Osteoblast (primary cell): ENCODE data around the gene PTGR1. TPM values are rescaled to one million over a fixed set of nuclear protein-coding genes. Genes with fewer than 3 reads are reported as not detected.

ENCODE experiments used
- DNase-seq: peaks from one replicate; pipeline ENCODE4 v3.0.0; 2011; ENCODE audit warnings: low spot score, mixed read lengths; ENCODE audit not compliant: insufficient read length; ENCODE audit errors: missing footprints
- H2AFZ ChIP-seq: 2 replicates; pipeline ENCODE4 v1.6.0; 2011; ENCODE audit warnings: mild to moderate bottlenecking, low read length
- H3K27ac ChIP-seq: 2 replicates; pipeline ENCODE4 v1.5.1; 2011; ENCODE audit warnings: mild to moderate bottlenecking, low read depth, low read length, moderate library complexity
- H3K27me3 ChIP-seq: 2 replicates; pipeline ENCODE4 v1.6.0; 2012; ENCODE audit warnings: mild to moderate bottlenecking, control low read depth, inconsistent platforms, low read length, moderate library complexity; ENCODE audit not compliant: insufficient read depth
- H3K36me3 ChIP-seq: 2 replicates; pipeline ENCODE4 v1.5.1; 2011; ENCODE audit warnings: mild to moderate bottlenecking, low read length, control low read depth, moderate library complexity; ENCODE audit not compliant: insufficient read depth
- H3K4me1 ChIP-seq: 2 replicates; pipeline ENCODE4 v1.5.1; 2011; ENCODE audit warnings: mild to moderate bottlenecking, low read length, control low read depth, moderate library complexity; ENCODE audit not compliant: insufficient read depth
- H3K4me2 ChIP-seq: 2 replicates; pipeline ENCODE4 v1.6.0; 2011; ENCODE audit warnings: mild to moderate bottlenecking, low read length; ENCODE audit not compliant: insufficient read depth
- H3K4me3 ChIP-seq: fragments of 200-600 bp; sonication (generic); 3 replicates; pipeline ENCODE4 v1.5.1; 2012; ENCODE audit warnings: mild to moderate bottlenecking, low read length, inconsistent platforms; ENCODE audit not compliant: insufficient read depth
- H3K79me2 ChIP-seq: 2 replicates; pipeline ENCODE4 v1.6.0; 2012; ENCODE audit warnings: mild to moderate bottlenecking, low read length, control low read depth, inconsistent platforms; ENCODE audit not compliant: insufficient read depth
- H3K9me3 ChIP-seq: 2 replicates; pipeline ENCODE4 v1.5.1; 2011; ENCODE audit warnings: low read depth, low read length, control low read depth
- H4K20me1 ChIP-seq: 2 replicates; pipeline ENCODE4 v1.6.0; 2012; ENCODE audit warnings: mild to moderate bottlenecking, low read length, control low read depth; ENCODE audit not compliant: insufficient read depth
- CTCF ChIP-seq: IDR thresholded peaks from 2 replicates; pipeline ENCODE4 v1.5.1; 2011; ENCODE audit warnings: mild to moderate bottlenecking, low read depth, low read length, moderate library complexity; ENCODE audit errors: extremely low read depth
- total RNA-seq: library from RNA; depleted of rRNA; stranded (reverse); fragments of >200 nt; gene quantifications from 2 replicates; pipeline ENCODE4 v1.2.3, GENCODE V29; 2012

PTGR1 gene
- total RNA-seq, 1 donor = 62.6 TPM

GRCh38 chr9:111613436-111614040 lies 14.1 kb upstream of the PTGR1 start:
- Histone ChIP-seq H3K27ac (no peak overlapping the region), H3K9me3 (no peaks in the 10 kb centered on the region), H3K4me2 (no peak overlapping the region), H3K36me3 (no peaks in the 10 kb centered on the region), H3K27me3 (peaks cover 28% of the 10 kb centered on the region), H3K4me1 (no peaks in the 10 kb centered on the region), H2AFZ (no peak overlapping the region), H3K4me3 (no peak overlapping the region), H3K79me2 (no peaks in the 10 kb centered on the region), H4K20me1 (no peaks in the 10 kb centered on the region)
- peak; percentile 69 for DNase-seq
- TF ChIP-seq CTCF = no peak

- Histone ChIP-seq H3K36me3 (no peaks in the 10 kb centered on the region), H3K27me3 (peaks cover 26% of the 10 kb centered on the region), H3K9me3 (no peaks in the 10 kb centered on the region), H3K4me2 (no peak overlapping the region), H3K79me2 (no peaks in the 10 kb centered on the region), H3K27ac (no peak overlapping the region), H4K20me1 (no peaks in the 10 kb centered on the region), H3K4me1 (no peaks in the 10 kb centered on the region), H2AFZ (no peak overlapping the region), H3K4me3 (no peak overlapping the region)
- no peak for DNase-seq
- no peak for TF ChIP-seq CTCF
Observed at GRCh38 chr9:111610845-111611244, 11.4 kb upstream of the PTGR1 start.

GRCh38 chr9:111610149-111610548 lies 10.7 kb upstream of the PTGR1 start:
- Histone ChIP-seq H4K20me1 (no peaks in the 10 kb centered on the region), H3K27ac (no peak overlapping the region)
- no peak for TF ChIP-seq CTCF

GRCh38 chr9:111605041-111605559 lies 5.7 kb upstream of the PTGR1 start:
- DNase-seq = no peak
- H3K27ac ChIP-seq = no peak overlapping the region
- H3K79me2 ChIP-seq = no peaks in the 10 kb centered on the region
- no peaks in the 10 kb centered on the region for H4K20me1 ChIP-seq
- H3K4me3 ChIP-seq = no peak overlapping the region
- no peak overlapping the region for H2AFZ ChIP-seq
- no peak overlapping the region for H3K4me2 ChIP-seq
- H3K36me3 ChIP-seq = no peaks in the 10 kb centered on the region
- no peak for TF ChIP-seq CTCF
- no peaks in the 10 kb centered on the region for H3K9me3 ChIP-seq
- peaks cover 12% of the 10 kb centered on the region for H3K27me3 ChIP-seq
- H3K4me1 ChIP-seq = peaks cover 4% of the 10 kb centered on the region

More at GRCh38 chr9:111610149-111610548, 10.7 kb upstream of the PTGR1 start:
- Histone ChIP-seq H3K9me3 (no peaks in the 10 kb centered on the region), H3K36me3 (no peaks in the 10 kb centered on the region), H3K4me3 (no peak overlapping the region), H3K27me3 (peaks cover 22% of the 10 kb centered on the region), H3K4me1 (no peaks in the 10 kb centered on the region), H3K4me2 (no peak overlapping the region), H3K79me2 (no peaks in the 10 kb centered on the region), H2AFZ (no peak overlapping the region)
- no peak for DNase-seq
